SK-N-MC (cell line): Measurements from ENCODE around the gene LRIT3.

ENCODE experiments used
- EZH2 ChIP-seq: fragments of 200-600 bp; sonication (generic); IDR thresholded peaks from one replicate; pipeline ENCODE4 v1.6.1; 2017; ENCODE audit warnings: antibody characterized with exemption
- FOXP2 ChIP-seq: optimal IDR thresholded peaks from 2 replicates; pipeline ENCODE3; 2011; ENCODE audit warnings: mild to moderate bottlenecking, moderate library complexity; ENCODE audit not compliant: insufficient read depth; ENCODE audit errors: extremely low read length, control extremely low read depth
- POLR2AphosphoS5 ChIP-seq: IDR thresholded peaks from 2 replicates; pipeline ENCODE4 v1.6.1; 2012; ENCODE audit warnings: mild to moderate bottlenecking, low read depth, low read length, borderline replicate concordance

- TF ChIP-seq FOXP2 (no peak), POLR2AphosphoS5 (no peak), EZH2 (no peak)
Observed at GRCh38 chr4:109847896-109848442, at the start of gene LRIT3.
